LNCAP (cell line): ENCODE data around the gene CENPH.

ENCODE experiments used
- TF ChIP-seq, protein P1 (sequence below): fragments of 450-650 bp; IDR thresholded peaks from 2 replicates; pipeline ENCODE4 v1.5.1; 2017; ENCODE audit warnings: mild to moderate bottlenecking

Gene CENPH, protein sequence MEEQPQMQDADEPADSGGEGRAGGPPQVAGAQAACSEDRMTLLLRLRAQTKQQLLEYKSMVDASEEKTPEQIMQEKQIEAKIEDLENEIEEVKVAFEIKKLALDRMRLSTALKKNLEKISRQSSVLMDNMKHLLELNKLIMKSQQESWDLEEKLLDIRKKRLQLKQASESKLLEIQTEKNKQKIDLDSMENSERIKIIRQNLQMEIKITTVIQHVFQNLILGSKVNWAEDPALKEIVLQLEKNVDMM

DNA sequence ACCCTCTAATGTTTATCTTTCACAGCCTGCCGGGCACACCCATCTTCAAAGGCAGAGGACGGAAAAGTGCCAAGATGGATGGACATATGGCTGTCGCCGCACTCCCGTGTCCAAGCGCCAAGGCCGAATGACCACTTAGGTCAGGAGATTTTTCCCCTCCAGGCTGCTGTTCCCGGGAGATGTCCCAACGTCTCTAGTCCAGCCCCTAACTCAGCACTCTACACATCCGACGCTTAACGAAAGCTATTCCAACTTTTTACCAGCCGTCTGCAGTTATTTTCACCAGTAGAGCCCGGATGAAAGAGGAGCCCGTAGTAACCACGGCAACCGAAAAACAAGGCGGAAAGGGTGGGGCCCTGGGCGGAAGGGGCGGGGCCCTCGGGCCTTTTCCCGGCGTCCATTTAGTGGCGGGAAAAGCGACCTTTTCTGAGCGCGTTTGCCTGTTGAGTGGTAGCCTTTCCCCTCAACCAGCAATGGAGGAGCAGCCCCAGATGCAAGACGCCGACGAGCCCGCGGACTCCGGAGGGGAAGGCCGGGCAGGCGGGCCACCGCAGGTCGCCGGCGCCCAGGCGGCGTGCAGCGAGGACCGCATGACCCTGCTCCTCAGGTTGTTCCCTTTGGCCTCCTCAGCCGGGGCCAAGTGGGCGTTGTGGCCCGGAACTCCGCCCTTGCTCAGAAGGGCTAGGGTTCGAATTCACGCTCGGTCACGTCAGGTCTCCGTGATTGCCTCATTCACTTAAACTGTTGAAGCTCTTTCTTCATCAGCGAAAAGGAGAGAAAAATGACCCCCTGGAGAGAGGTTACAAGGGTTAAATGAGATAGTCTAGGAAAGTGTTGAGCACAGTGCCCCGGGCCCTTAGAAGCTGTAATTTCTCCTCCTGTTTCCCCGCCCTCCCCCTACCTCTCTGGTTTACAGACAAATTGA, at the start of gene CENPH:
Gene CENPH (plus strand): TSS at position 422 of the 925 bp plus-strand sequence. CDS start 52 bp downstream, at position 474.
- TF ChIP-seq, protein P1, sequence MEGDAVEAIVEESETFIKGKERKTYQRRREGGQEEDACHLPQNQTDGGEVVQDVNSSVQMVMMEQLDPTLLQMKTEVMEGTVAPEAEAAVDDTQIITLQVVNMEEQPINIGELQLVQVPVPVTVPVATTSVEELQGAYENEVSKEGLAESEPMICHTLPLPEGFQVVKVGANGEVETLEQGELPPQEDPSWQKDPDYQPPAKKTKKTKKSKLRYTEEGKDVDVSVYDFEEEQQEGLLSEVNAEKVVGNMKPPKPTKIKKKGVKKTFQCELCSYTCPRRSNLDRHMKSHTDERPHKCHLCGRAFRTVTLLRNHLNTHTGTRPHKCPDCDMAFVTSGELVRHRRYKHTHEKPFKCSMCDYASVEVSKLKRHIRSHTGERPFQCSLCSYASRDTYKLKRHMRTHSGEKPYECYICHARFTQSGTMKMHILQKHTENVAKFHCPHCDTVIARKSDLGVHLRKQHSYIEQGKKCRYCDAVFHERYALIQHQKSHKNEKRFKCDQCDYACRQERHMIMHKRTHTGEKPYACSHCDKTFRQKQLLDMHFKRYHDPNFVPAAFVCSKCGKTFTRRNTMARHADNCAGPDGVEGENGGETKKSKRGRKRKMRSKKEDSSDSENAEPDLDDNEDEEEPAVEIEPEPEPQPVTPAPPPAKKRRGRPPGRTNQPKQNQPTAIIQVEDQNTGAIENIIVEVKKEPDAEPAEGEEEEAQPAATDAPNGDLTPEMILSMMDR: no peak

DNA sequence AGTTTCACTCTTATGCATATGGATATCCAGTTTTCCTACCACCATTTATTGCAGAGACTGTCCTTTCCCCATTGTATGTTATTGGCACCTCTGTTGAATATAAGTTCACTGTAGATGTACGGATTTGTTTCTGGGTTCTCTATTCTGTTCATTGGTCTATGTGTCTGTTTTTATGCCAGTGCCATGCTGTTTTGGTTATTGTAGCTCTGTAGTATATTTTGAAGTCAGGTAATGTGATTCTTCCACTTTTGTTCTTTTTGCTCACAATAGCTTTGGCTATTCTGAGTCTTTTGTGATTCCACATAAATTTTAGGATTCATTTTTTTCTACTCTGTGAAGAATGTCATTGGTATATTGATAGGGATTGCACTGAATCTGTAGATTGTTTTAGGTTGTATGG, 48.6 kb upstream of the CENPH start:
- TF ChIP-seq, protein P1: no peak

DNA sequence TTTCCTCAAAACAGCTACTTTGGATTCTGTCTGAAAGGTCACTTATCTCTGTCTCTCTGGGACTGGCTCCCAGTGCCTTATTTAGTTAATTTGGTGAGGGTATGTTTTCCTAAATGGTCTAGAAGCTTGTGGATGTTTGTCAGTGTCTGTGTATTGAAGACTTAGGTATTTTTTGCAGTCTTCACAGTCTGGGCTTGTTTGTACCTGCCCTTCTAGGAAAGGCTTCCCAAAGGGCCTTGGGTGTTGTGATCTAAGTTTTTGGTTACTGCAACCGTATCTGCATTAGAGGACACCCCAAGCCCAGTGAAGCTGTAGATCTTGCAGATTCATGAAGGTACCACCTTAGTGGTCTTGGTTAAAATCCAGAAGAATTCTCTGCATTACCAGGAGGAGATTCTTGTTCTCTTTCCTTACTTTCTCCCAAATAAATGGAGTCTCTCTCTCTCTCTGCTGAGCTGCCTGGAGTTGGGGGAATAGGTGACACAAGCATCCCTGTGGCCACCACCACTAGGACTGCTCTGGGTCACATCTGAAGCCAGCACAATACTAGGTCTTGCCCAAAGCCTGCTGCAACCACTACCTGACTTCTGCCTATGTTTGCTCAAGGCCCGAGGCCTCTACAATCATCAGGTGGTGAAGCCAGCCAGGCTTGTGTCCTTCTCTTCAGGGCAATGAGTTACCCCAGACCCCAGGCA, 40.3 kb upstream of the CENPH start:
- TF ChIP-seq, protein P1: no peak

DNA sequence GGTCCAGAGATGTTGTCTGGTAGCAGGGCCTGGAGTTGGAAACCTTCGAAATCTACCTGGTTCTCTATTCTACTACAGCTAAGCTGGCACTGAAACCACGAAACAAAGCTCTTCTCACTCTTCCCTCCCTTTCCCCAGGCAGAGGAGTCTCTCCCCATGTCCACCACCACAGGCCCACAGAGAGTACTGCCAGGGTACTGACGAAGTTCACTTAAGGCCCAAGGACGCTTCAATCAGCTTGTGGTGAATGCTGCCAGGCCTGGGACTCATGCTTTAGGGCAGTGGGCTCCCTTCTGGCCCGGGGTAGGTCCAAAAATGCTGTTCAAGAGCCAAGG, 39.7 kb upstream of the CENPH start:
- TF ChIP-seq, protein P1: no peak

DNA sequence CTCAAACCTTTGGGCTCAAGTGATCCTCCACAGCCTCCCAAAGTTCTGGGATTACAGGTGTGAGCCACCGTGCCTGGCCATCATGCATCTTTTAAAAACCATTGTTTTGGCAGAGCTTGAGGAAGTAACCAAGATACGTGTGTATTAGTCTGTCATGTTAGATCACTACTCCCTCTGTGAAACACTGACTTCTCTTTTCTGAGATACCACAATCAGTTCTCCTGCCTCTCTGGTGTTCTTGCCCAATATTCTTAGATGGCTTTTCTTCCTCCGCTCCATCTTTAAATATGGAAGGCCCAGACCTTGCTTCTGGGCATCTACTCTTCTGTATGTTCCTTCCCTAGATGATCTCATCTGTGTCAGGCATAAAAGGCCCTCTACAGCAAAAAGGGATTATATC, 36.7 kb upstream of the CENPH start:
- TF ChIP-seq, protein P1: no peak

DNA sequence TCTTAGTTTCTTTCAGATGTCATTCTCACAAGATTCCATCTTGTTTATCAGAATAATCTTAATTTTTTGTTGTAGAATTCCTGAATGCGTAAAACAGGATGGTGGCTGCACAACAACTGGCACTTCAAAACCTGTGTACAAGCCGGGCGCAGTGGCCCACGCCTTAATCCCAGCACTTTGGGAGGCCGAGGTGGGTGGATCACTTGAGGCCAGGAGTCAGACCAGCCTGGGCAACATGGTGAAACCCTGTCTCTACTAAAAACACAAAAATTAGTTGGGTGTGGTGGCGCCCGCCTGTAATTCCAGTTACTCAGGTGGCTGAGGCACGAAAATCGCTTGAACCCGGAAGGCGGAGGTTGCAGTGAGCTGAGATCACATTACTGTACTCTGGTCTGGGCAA, 32.9 kb upstream of the CENPH start:
- TF ChIP-seq, protein P1: no peak

DNA sequence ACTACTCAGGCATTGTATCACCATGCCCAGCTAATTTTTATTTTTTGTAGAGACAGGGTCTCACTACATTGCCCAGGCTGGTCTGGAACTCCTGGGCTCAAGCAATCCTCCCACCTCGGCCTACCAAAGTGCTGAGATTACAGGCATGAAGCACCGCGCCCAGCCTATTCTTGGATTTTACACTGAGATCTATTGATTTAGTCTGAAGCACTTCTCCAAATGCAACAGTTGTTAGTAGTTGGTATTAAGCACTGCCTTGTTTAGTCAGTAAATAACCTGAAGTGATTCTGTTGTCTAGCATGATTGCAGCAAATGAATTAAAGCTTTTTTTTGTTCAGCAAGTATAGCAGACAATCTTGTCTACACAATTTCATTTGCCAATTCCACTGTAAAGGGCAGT, 31.3 kb upstream of the CENPH start:
- TF ChIP-seq, protein P1: no peak
